Measurements from ENCODE around the gene GNRH2. TPM values are rescaled to one million over a fixed set of nuclear protein-coding genes. Genes with fewer than 3 reads are reported as not detected.
A peak's percentile ranks its signal among the peaks of the same experiment; 100 is the strongest.

Gene GNRH2
- total RNA-seq, 1 donor from 2014 or later, result 1.2 TPM

- no peaks in the 10 kb centered on the region for H3K4me1 Mint-ChIP-seq (ENCODE audit: low read depth, unreplicated experiment)
- peak overlapping the region; percentile 10 for H3K4me3 Mint-ChIP-seq (ENCODE audit: unreplicated experiment)
- TF ChIP-seq, protein P1, sequence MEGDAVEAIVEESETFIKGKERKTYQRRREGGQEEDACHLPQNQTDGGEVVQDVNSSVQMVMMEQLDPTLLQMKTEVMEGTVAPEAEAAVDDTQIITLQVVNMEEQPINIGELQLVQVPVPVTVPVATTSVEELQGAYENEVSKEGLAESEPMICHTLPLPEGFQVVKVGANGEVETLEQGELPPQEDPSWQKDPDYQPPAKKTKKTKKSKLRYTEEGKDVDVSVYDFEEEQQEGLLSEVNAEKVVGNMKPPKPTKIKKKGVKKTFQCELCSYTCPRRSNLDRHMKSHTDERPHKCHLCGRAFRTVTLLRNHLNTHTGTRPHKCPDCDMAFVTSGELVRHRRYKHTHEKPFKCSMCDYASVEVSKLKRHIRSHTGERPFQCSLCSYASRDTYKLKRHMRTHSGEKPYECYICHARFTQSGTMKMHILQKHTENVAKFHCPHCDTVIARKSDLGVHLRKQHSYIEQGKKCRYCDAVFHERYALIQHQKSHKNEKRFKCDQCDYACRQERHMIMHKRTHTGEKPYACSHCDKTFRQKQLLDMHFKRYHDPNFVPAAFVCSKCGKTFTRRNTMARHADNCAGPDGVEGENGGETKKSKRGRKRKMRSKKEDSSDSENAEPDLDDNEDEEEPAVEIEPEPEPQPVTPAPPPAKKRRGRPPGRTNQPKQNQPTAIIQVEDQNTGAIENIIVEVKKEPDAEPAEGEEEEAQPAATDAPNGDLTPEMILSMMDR (IDR thresholded peaks at IDR 0.05; ENCODE audit: partially characterized antibody, unreplicated experiment), result no peak
These were observed 39.0 kb downstream of the GNRH2 start for GRCh38 chr20:3082306-3082951.

GRCh38 chr20:3082955-3083952 is 39.8 kb downstream of the GNRH2 start:
- Mint-ChIP-seq H3K36me3 (ENCODE audit: unreplicated experiment) (no peaks in the 10 kb centered on the region), H3K27ac (ENCODE audit: unreplicated experiment) (no peak overlapping the region), H3K27me3 (ENCODE audit: unreplicated experiment) (peaks cover 17% of the 10 kb centered on the region), H3K4me3 (ENCODE audit: unreplicated experiment) (no peak overlapping the region), H3K9me3 (ENCODE audit: unreplicated experiment) (no peaks in the 10 kb centered on the region), H3K4me1 (ENCODE audit: low read depth, unreplicated experiment) (no peaks in the 10 kb centered on the region)
- TF ChIP-seq, protein P1 (IDR thresholded peaks at IDR 0.05; ENCODE audit: partially characterized antibody, unreplicated experiment), result no peak
- DNase-seq, result no peak

More at GRCh38 chr20:3082306-3082951, 39.0 kb downstream of the GNRH2 start:
- H3K27ac Mint-ChIP-seq (ENCODE audit: unreplicated experiment), result no peak overlapping the region
- H3K9me3 Mint-ChIP-seq (ENCODE audit: unreplicated experiment), result no peaks in the 10 kb centered on the region
- no peaks in the 10 kb centered on the region for H3K36me3 Mint-ChIP-seq (ENCODE audit: unreplicated experiment)
- H3K27me3 Mint-ChIP-seq (ENCODE audit: unreplicated experiment), result peaks cover 17% of the 10 kb centered on the region
- DNase-seq, result peak; percentile 46

DNA sequence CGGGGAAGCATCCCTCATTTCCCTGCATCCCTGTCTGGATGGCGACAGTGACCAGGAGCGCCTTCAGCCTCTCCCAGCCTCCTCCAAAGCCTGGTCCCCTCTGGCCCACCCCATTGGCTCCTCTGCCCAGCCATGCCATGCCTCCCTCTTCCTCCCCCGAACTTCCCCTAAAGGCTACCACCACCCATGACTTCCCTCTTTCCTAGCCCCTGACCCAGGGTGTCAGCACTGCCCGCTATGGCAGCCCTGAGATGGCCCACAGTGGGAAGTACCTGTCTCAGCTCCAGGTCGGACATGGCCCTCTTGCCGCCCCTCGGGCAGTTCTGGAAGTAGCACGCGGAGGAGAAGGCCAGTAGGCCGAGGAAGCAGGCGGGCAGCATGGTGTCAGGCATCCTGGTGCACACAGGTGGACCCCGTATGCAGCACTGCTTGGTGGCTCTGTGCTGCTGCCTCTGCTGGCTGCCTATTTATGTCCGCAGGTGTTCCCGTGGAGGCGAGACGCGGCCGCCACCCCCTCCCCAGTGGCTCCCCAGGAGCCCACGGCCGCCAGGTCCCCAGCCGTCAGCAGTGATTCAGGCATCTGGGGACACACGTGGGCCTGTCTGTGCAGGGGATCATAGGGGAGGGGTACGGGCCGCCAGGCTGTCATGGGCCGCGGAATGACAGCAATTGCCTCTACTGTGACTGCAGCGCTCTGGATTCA is 41.0 kb downstream of the GNRH2 start, which contains the start of gene AVP:
Gene AVP (minus strand): TSS at position 442 of the 703 bp plus-strand sequence. CDS start 50 bp downstream, at position 392.
- TF ChIP-seq, protein P1 (IDR thresholded peaks at IDR 0.05; ENCODE audit: partially characterized antibody, unreplicated experiment), result no peak
- Mint-ChIP-seq H3K4me1 (ENCODE audit: low read depth, unreplicated experiment) (no peaks in the 10 kb centered on the region), H3K36me3 (ENCODE audit: unreplicated experiment) (no peaks in the 10 kb centered on the region), H3K4me3 (ENCODE audit: unreplicated experiment) (no peak within 1 kb of the TSS), H3K27me3 (ENCODE audit: unreplicated experiment) (peaks cover 19% of the 10 kb centered on the region), H3K27ac (ENCODE audit: unreplicated experiment) (no peak within 1 kb of the TSS), H3K9me3 (ENCODE audit: unreplicated experiment) (peaks cover 1% of the 10 kb centered on the region)
- no peak for DNase-seq

DNA sequence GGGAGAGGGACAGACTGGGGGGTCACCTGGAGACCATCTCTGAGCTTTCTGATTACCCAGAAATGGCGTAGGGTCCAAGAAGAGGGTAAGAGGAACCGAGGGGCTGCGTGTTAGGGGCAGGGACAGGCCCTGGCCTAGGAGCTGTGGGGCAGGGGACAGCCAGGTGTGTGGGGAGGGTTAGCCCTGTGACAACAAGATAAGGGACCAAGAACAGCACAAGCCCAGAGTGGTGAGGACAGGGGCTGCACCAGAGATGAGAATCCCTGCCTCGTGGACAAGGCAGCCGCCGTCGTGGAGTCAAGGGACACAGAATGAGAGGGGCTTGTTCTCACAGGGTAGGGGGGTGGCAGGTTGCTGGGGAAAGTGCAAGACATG is 41.6 kb downstream of the GNRH2 start:
- Mint-ChIP-seq H3K9me3 (ENCODE audit: unreplicated experiment) (peaks cover 1% of the 10 kb centered on the region), H3K4me3 (ENCODE audit: unreplicated experiment) (no peak overlapping the region), H3K36me3 (ENCODE audit: unreplicated experiment) (no peaks in the 10 kb centered on the region), H3K4me1 (ENCODE audit: low read depth, unreplicated experiment) (no peaks in the 10 kb centered on the region), H3K27me3 (ENCODE audit: unreplicated experiment) (peaks cover 21% of the 10 kb centered on the region), H3K27ac (ENCODE audit: unreplicated experiment) (no peak overlapping the region)
- TF ChIP-seq, protein P1 (IDR thresholded peaks at IDR 0.05; ENCODE audit: partially characterized antibody, unreplicated experiment), result no peak
- DNase-seq, result no peak

All from glutamatergic neuron (in vitro differentiated cells).